Endometrial microvascular endothelial cells (primary cell): Measurements from ENCODE around the gene SETD1B. TPM values are rescaled to one million over a fixed set of nuclear protein-coding genes. Genes with fewer than 3 reads are reported as not detected.
"Not testable (repeated sequence)": the region's sequence is repeated elsewhere in the genome, so short reads cannot be mapped to it uniquely, and the experiment has no call there.

Experiments
- in situ Hi-C: cut with HindIII; loops from 2 replicates; pipeline ENCODE4 v1.10.0; 2017; ENCODE audit warnings: low sequenced_read_pairs, low pct_unique_long_range_greater_than_20kb; ENCODE audit errors: inconsistent ontology term
- total RNA-seq: library from RNA; depleted of rRNA; stranded (reverse); fragments of >200 nt; gene quantifications from one replicate; pipeline ENCODE4 v1.2.3, GENCODE V29; 2015; ENCODE audit errors: inconsistent ontology term

Gene SETD1B
- total RNA-seq: 5.8 TPM

DNA sequence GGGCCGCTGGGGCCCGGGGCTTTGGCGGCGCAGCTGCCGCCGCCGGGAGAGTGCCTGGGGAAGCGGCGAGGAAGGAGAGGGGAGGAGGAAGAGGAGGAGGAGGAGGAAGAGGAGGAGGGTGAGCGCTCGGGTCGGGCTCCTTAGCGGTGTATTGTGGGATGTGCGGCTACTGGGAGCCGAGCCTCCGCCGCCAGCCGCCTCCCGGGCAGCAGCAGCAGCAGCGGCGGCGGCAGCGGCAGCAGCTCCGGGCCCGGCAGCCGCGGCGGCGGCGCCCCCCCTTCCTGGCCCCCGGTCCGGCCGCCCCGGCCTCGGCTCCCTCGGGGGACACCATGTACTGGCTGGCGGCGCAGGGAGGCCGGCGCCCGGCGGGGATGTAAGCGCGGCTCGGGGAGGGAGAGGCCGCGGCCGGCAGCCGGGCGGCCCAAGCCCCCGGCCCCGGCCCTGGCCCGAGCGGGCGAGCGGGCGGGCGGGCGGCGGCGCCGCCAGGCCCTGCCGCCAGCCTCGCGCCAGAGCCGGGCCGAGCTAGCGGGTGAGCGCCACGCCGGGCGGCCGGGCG, at the start of gene SETD1B:
Gene SETD1B (plus strand): TSS at position 149 of the 556 bp plus-strand sequence. CDS start 729 bp downstream, outside the sequence.
- in situ Hi-C loops: no loop called here

DNA sequence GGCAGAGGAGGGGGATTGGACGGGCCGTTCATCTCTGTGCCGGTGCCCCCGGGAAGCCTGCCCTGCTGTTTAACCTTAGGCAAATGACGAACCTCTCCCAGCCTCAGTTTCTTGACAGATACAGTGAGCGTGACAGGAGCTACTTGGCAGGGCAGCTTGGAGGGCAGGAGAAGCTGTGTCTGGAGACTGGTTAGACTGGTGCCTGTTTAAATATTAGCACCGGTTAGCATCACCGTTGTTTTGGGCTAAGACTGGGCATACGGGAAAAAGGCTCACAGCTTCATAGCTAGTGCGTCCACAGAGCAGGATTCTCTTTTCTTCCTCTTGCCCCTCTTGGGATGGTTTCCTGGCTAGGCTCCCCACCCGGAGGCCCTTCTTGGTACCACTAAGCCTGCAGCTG, 49.0 kb upstream of the SETD1B start:
- in situ Hi-C loops: no loop called here

DNA sequence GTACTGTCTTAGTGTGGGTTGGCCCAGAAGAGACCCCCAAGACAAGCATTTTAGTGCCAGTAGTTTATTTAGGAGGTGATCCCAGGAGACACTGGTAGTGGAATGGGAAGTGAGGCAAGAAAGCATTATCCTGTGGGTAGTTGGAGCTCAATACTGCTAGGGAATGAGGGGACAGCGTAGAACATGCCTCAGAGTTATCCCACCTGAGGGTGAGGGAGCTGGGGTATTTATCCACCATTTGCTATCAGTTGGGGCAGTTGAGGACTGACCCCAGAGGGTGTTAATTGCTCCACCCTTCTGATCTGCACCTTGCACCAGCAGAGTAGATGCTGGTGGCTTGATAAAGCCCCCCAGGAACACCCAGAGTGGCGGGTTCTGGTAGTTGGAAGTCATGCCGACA, 48.2 kb upstream of the SETD1B start:
- in situ Hi-C loops: no loop called here

DNA sequence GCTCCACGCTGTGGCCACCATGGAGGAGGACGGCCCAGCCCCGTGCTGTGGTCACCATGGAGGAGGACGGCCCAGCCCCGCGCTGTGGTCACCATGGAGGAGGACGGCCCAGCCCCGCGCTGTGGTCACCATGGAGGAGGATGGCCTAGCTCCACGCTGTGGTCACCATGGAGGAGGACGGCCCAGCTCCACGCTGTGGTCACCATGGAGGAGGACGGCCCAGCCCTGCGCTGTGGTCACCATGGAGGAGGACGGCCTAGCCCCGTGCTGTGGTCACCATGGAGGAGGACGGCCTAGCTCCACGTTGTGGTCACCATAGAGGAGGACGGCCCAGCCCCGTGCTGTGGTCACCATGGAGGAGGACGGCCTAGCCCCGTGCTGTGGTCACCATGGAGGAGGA, 45.3 kb upstream of the SETD1B start:
- in situ Hi-C loops: not testable (repeated sequence)

DNA sequence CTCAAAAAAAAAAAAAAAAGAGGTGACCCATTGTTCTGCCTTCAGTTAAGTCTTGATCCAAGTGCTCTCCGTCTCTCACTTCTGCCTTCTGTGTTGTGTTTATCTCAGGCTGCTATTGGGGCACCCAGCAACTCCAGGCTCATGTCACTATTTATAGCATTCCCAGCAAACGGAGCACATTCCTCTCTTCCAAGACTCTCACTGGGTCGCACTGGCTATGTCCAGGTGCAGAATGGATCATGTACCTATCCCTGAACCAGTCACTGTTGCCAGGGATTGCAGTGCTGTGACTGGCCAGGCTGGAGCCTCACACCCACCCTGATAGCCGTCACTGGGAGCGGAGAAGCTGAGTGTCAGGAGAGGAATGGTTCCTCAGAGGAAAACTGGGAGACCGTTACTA, 41.5 kb upstream of the SETD1B start:
- in situ Hi-C loops: no loop called here

DNA sequence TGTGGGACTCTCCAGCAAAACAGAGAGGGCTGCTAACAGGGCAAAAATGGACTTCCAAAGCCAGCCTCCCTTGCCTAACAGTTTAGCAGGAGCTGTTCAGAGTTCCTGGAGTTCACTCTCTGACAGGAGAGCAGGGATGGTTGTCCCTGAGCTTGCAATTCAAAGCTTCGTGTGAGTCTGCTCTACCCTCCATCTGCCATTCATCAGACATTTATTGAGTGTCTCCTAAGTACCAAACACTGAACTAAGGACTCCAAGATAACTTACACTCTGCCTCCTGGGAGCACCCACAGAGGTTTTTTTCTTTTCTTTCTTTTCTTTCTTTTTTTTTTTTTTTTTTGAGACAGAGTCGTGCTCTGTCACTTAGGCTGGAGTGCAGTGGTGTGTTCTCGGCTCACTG, 39.0 kb upstream of the SETD1B start:
- in situ Hi-C loops: no loop called here

DNA sequence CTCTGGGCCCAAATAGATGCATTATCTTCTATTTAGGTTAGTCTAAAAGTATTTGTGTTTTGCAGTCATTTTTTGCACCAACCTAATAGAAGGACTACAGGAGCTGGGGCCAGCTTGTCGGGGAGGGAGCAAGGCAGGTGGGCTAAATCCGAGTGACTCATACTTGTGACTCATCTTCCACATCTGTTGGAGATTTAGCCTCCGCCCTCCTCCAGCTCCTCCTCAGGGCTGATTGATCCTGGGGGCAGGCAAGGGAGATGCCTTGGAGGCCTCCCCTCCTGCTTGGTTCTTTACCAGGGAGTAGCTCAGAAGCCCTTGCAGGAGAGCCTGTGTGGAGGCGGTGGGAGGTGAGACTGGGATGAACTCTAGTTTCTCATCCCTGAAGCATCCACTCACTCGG, 38.2 kb upstream of the SETD1B start:
- in situ Hi-C loops: no loop called here

DNA sequence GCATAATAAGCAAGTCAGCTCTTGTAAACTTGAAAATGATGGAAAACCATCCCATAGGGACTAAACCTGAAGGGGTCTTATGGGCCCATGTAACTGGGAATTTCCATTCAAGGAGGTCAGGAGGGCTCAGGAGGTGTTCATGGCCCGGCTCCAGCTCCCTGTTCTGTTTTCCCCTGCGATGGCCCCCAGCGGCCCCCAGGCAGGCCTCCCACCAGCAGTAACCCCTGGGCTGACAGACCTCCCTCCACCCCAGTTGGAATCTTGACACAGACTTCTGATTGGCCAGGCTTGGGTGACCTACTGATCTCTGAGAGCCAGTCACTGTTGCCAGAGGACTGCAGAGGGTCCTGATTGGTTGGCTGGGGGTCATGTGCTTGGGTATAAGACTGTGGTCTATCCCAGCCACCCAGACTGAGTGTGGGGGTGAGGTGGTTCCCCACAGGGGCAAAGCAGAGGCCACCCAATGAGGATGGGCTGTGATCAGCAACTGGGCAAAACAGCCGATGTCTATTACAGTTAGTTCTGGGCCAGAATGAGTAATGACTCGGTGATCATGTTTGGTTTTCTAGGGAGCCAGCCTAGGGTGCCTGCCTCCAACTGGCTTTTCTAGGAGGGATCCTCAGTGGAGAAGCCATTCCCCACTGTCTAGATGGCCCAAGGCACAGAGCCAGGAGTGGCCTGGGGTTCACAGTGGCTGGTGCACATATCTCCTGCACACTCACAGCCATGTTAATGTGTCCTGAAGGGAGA, 37.3 kb upstream of the SETD1B start:
- in situ Hi-C loops: no loop called here

DNA sequence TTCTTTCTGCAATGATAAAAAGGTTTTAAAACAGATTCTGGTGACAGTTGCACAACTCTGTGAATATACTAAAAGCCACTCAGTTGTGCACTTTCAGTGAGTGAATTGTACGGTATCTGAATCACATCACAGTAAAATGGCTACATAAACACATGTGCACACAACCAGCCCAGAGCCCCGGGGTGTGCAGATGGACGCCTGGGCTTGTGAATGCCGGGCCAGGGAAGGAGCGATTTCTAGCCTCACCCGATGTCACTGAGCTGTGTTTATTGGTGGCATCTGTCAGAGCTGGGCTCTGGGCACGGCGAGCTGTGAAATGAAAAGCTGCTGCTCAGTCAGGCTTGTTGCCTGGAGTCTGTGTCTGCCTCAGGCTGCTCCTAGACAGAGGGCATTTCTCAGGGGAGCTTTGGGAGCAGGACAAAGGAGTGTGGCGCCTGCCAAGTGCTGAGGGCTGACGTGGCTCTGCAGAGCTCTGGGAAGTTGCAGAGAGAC, 36.2 kb upstream of the SETD1B start:
- in situ Hi-C loops: no loop called here

DNA sequence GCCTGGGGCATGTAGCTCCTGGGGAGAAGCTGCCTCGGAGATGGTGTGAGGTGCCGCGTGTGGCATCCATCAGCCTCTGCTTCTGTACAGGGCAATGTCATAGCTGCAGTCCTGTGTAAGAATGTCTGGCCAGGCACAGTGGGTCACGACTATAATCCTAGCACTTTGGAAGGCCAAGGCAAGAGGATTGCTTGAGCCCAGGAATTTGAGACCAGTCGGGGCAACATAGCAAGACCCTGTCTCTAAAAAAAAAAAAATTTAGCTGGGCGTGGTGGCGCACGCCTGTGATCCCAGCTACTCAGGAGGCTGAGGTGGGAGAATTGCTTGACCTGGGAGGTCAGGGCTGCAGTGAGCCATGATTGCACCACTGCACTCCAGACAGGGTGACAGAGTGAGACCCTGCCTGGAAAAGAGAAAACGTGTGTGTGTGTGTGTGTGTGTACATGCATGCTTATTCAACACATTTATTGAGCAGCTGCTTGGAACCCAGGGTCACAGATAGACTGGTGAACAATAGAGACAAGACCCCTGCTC, 34.4 kb upstream of the SETD1B start:
- in situ Hi-C loops: no loop called here

DNA sequence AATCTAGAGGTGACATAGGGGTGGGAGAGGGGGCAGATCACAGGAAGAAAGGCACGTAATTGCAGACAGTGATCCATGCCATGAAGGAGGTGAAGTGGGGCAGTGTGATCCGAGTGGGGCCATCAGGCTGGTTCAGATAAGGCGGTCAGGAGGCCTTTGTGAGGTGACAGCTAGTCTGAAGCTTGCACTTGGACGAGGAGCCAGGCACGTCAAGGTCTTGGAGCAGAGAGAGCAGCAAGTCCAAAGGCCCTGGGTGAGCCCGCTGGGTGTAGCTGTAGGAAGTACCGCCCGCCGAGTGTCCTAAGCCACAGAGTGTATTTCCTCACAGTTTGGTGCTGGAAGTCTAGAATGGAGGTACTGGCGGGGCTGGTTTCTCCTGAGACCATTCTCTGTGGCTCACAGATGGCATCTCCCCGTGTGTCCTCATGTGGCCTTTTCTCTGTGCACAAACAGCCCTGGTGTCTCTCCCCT, 33.9 kb upstream of the SETD1B start:
- in situ Hi-C loops: no loop called here

DNA sequence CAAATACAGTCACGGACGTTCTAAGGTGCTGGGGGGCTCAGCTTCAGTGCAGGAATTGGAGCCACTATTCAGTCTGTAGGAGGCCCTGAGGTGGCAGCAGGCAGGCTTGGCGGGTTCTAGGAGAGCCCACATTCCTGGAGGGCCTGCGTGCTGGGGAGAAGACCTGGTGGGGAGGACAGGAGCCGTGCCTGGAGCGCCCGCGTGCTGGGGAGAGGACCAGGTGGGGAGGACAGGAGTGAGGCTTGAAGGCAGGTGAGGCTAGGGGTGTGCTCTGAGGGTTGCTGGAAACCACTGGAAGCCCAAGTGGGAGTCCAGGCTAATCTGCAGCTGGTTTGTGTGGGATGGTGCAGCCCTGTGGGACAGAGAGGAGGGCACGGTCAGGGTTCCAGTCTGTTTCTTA, 33.4 kb upstream of the SETD1B start:
- in situ Hi-C loops: no loop called here

DNA sequence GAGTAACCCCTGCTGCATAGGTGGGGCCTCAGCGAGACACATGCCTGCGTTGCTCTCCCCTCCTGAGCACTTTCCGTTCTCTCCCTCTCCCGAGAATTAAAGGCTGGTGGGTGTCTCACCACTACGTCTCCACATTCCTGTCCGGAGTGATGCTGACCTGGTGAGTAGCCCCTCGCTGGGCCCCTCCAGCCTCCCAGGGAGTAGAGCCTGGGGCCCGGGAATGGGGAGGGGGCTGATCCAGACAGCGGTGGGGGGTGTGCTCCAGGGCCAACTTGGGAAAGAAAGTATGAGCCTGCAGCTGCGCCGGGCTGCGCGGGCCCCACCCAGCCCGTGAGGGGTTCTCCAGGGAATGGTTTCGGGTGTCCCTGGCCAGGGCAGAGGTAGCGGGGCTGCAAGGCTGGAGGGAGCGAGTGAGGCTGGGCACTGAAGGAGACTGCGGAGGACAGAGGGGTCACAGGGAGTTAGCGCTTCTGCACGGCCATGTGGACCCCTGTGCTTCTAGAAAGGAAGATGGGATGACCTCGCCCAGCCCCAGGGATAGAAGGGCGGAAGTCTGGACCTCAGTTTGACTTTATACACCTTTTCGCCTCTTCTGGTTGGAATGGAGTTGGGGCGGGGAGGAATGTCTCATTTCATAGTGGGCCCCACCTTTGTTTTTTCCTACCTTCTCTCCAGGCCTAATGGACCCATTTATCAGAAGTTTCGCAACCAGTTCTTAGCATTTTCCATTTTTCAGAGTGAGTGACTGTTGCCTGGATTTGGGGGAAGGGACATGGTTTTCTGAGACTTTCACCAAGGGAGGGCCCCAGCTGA, 32.8 kb upstream of the SETD1B start:
- in situ Hi-C loops: no loop called here

DNA sequence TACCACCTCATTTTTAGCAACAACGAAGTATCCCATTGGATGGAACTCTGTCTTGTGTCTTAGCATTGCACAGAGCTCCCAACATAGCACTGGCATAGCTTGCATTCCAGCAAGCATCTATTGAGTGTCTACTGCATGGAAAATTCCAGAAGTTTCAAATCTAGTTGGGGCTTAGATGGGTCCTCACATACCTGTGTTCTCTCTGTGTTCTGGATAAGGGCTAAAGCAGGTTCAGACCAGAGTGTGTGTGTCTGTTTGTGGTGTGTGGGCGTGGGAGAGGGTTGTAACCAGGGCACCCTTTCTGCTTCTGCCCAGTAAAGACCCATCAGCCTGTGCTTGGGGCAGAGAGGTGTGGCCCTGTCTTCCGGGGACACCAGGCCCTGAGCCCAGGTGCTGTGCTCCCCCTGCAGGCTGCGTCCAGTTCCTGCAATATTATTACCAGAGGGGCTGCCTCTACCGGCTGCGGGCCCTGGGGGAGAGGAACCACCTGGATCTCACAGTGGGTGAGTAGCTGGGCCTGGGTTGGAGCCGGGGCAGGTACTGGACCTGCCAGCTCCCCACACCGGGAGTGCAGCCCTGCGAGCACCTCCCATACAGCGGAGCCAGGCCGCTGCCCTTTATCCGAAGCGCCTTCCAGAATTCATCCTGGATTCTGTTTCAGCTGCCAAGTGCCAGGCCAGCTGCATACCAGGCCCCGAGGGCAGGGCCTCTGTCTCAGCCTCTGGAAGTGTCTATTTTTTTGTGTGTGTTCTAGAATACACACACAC, 30.6 kb upstream of the SETD1B start:
- in situ Hi-C loops: no loop called here

DNA sequence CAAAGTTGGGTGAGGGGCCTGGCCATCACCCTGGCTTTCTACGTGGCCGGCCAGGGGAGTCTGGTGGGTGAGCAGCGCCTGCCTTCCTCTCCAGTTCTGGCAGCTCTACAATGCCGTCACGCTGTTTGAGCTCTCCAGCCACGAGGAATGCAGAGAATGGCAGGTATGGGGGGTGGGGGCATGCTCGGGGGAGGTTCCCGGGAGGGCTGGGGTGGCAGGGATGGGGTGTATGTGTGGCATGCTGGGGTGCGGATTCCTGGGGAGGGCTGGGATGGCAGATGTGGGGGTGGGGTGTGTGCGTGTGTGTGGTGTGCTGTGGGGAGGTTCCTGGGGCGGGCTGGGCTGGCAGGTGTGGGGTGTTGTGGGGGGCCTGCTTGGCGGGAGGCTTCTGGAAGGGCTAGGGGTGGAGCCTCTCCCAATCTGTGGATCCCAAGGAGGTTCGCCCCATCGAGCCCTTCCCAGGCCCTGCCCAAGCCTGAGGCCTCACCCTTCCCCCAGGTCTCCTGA, 28.8 kb upstream of the SETD1B start:
- in situ Hi-C loops: no loop called here

DNA sequence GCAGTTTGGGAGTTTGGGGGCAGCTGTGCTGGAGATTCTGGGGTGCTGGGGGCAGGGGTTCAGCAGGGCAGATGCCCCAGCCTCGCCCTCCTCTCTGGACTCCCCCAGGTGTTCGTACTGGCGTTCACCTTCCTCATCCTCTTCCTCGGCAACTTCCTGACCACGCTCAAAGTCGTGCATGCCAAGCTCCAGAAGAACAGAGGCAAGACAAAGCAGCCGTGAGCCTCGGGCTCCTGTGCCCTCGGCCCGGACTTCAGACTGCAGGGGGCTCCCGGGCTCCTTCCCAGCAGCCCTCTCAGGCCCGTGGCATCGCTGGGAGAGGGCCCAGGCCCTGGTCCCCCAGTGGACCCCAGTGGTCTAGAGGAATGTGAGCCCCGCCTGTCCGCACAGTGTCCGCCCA, 28.3 kb upstream of the SETD1B start:
- in situ Hi-C loops: no loop called here

DNA sequence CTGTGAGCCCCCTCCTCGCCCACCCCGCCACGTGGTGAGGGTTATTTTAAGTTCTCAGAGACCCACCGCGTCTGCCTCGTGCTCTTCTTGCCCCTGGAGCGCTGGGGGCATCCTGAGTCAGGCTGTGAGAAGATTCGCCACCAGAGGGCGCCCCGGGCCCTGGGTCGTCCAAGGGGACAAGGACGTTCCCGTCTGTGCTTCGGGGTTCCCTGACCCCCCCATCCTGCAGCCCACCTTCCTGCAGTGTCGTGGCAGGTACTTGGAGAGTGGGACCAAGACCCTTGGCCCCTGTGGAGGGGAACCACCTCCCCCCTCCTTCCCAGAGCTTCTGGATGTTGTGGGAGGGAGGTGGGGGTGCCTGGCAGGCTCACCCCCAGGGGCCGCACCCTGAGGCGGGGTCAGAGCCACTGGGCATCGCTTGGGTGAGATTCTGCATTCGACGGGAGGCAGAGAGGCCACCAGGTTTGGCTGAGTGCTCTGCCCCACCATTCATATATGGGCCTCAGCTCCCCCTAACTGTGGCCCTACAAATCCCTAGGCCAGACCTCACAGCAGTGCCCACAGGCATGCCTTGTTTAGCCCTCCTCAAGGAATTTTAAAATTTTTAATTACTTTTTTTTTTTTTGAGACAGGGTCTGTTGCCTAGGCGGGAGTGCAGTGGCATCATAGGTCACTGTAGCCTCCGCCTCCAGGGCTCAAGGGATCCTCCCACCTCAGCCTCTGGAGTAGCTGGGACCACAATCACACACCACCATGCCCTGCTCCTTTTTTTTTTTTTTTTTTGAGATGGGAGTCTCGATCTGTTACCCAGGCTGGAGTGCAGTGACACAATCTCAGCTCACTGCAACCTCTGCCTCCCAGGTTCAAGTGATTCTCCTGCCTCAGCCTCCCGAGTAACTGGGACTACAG, 27.4 kb upstream of the SETD1B start:
- in situ Hi-C loops: no loop called here
